PC-9 (cell line): ENCODE results near the gene SLC24A4.

Source experiments
- CTCF ChIP-seq: fragments of 200-600 bp; sonication (generic); conservative IDR thresholded peaks from 2 replicates; pipeline ENCODE4 v1.6.1; 2017; ENCODE audit warnings: mixed run types, antibody characterized with exemption, mild to moderate bottlenecking, moderate library complexity
- EZH2 ChIP-seq: fragments of 200-600 bp; sonication (generic); IDR thresholded peaks from 2 replicates; pipeline ENCODE4 v1.8.0; 2017; ENCODE audit warnings: antibody characterized with exemption, low read depth

GRCh38 chr14:92302481-92302880 lies 20.5 kb upstream of the SLC24A4 start:
- TF ChIP-seq CTCF (no peak), EZH2 (no peak)
